ENCODE data around the gene RGS10. TPM values are rescaled to one million over a fixed set of nuclear protein-coding genes. Genes with fewer than 3 reads are reported as not detected.

RGS10 gene
- total RNA-seq, 4 donors from 2014 or later, result 31.4 to 41.6 (median 36.1) TPM

DNA sequence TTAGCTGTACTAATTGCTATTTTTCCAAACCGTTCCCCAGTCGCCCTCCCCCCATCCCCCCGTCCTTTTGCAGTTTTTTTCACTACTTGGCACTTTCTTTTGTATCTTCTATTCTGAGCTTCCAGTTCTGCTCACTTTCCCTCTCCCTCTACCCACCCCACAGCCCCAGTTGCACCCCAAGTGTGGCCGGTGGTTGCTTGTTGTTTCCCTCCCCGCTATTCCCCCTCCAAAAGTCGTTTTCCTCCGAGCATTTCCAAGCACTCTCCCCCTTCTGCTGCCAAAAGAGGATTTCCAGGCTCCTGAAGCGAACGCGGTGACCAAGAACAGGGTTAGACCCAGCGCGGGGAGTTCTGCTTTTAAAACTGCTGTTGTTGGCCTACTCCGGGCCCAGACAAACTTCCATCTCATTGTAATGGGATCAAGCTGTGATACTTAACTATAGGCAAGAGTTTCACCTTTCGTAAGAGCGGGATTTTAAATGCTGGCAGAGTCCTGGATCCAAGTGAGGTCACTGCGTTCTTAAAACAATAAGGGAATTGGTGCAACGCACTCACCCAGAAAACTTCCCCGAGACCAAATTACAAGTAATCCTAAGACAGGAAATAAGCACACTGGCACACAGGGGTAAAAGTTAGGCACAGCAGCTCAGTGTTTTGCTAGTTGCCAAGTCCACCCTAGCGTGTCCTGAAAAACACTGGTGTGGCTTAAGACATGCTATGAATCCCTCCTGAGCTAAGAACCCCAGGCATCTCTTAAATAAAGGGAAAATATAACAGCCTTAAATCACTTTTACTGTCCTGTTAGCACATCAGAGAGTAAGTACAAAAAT lies 1.5 kb upstream of the RGS10 start:
- no peak for TF ChIP-seq POLR2AphosphoS5 (IDR thresholded peaks at IDR 0.05)
- no peak for TF ChIP-seq EP300 (IDR thresholded peaks at IDR 0.05)
- TF ChIP-seq, protein P1, sequence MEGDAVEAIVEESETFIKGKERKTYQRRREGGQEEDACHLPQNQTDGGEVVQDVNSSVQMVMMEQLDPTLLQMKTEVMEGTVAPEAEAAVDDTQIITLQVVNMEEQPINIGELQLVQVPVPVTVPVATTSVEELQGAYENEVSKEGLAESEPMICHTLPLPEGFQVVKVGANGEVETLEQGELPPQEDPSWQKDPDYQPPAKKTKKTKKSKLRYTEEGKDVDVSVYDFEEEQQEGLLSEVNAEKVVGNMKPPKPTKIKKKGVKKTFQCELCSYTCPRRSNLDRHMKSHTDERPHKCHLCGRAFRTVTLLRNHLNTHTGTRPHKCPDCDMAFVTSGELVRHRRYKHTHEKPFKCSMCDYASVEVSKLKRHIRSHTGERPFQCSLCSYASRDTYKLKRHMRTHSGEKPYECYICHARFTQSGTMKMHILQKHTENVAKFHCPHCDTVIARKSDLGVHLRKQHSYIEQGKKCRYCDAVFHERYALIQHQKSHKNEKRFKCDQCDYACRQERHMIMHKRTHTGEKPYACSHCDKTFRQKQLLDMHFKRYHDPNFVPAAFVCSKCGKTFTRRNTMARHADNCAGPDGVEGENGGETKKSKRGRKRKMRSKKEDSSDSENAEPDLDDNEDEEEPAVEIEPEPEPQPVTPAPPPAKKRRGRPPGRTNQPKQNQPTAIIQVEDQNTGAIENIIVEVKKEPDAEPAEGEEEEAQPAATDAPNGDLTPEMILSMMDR (IDR thresholded peaks at IDR 0.05), result no peak
- TF ChIP-seq POLR2A (IDR thresholded peaks at IDR 0.05; ENCODE audit: low read depth), result no peak
- Histone ChIP-seq H3K4me3 (peak overlapping the region; percentile 80 to 88 (median 80)), H3K9me3 (no peaks in the 10 kb centered on the region), H3K27ac (replicated peaks in 1 of 4) (peak overlapping the region; percentile 77 to 88 (median 81)), H3K36me3 (no peaks in the 10 kb centered on the region), H3K4me1 (peaks cover 13 to 59% (median 55%) of the 10 kb centered on the region in 4 donors), H3K27me3 (peaks cover 0 to 3% (median 0%) of the 10 kb centered on the region in 4 donors)
- DNase-seq (ENCODE audit: extremely low spot score), result no peak
- WGBS, result 50% methylated on average over 19 of the region's 19 CpGs
- intact Hi-C loops (cut with DNase I), result no loop called here

DNA sequence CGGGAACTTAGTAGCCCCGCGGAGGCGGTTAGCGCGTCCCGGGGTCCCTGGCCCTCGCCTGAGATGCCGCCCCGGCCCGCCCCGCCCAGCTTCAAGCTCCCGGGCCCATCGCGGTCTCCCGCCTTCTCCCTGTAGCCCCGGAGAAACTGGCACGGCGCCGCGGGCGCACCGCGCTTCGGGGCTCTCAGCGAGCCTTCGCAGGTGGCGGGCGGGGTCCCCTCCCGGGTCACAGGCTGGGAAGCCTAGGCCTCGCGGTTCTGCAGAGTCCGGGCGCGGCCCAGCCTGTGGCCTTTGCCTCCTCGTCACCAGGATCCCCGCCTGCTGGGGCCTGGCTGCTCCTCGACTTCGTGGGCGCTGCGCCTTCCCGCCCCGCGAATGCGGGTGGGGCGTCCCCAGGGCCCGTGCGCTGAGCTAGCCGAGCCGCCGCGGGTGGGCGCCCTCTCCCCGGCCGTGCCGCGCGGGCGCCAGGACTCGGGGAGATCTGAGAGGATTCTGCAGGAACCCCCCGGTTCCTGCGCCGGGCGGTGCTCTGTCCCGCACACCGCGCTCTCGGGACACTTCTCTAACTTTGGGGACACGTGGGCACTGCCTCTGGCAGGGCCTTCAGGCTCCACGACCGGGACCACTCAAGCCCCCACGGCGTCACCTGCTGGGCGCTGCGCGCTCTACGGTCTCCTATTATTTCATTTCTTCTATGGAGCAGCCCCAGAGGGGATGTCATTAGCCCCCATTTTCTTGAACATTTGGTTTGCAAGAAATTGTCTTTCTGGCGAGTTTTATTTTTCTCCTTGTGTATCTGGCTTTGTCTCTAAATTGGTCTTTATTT lies 682 bp upstream of the RGS10 start:
- no peak for TF ChIP-seq POLR2AphosphoS5 (IDR thresholded peaks at IDR 0.05)
- TF ChIP-seq, protein P1 (IDR thresholded peaks at IDR 0.05), result peak; percentile 51 to 64 (median 53)
- H3K27me3 ChIP-seq, result peaks cover 0 to 3% (median 0%) of the 10 kb centered on the region in 4 donors
- H3K9me3 ChIP-seq, result no peaks in the 10 kb centered on the region
- peak overlapping the region; percentile 77 to 88 (median 81) for H3K27ac ChIP-seq (replicated peaks in 1 of 4)
- H3K4me1 ChIP-seq, result peaks cover 13 to 67% (median 64%) of the 10 kb centered on the region in 4 donors
- H3K4me3 ChIP-seq, result peak overlapping the region; percentile 80 to 88 (median 80)
- under 1% methylated on average over 10 of the region's 78 CpGs for WGBS
- no peak for DNase-seq (ENCODE audit: extremely low spot score)
- H3K36me3 ChIP-seq, result no peaks in the 10 kb centered on the region
- intact Hi-C loops (cut with DNase I), result no loop called here

DNA sequence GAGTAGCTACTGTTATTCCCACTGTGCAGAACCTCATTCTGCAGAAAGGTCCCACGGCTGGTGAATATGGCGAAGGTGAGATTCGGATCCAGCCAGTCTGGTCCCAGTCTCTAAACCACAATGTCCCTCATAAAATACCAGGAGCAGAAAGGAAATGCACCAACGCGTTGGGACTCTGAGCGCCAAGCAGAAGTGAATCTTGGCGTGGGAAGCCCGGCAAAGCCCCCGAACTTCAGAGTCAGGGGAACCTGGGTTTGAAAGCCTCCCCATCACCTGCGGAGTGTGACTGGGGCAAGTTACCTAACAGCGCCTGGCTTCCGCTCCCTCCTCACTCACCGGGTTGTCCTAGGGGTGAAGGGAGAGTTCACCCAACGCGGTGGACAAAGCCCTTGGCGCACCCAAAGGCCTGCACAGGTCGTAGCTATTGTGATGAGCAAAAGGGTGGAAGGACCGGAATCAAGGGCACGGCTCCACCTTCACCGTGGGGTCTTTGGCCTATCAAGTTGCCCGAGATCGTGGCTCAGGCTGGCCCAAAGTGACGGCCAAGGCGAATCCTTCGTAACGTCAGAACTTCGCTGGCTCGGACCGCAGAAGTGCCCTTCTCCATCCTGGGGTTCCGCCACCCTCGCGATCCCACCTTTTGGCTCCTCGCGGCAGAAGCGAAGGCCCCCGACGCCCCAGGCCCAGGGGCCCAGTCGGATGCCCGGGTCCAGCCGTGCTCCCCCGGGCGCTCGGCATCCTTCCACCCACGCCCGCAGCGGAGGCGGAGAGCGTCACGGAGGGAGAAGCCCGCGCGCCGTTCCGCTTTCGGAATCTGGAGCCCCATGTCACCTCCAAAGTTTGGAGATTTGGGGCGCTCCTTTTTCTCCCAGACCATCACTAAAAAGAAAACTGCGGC lies 811 bp downstream of the RGS10 start:
- intact Hi-C loops (cut with DNase I), result no loop called here
- TF ChIP-seq, protein P1 (IDR thresholded peaks at IDR 0.05), result no peak
- 44% methylated on average over 11 of the region's 57 CpGs for WGBS
- Histone ChIP-seq H3K27me3 (no peaks in the 10 kb centered on the region), H3K4me3 (peak overlapping the region; percentile 80 to 88 (median 80)), H3K4me1 (peaks cover 13 to 80% (median 78%) of the 10 kb centered on the region in 4 donors), H3K9me3 (no peaks in the 10 kb centered on the region), H3K27ac (replicated peaks in 1 of 4) (peak overlapping the region; percentile 77 to 88 (median 81)), H3K36me3 (no peaks in the 10 kb centered on the region)
- no peak for DNase-seq (ENCODE audit: extremely low spot score)

DNA sequence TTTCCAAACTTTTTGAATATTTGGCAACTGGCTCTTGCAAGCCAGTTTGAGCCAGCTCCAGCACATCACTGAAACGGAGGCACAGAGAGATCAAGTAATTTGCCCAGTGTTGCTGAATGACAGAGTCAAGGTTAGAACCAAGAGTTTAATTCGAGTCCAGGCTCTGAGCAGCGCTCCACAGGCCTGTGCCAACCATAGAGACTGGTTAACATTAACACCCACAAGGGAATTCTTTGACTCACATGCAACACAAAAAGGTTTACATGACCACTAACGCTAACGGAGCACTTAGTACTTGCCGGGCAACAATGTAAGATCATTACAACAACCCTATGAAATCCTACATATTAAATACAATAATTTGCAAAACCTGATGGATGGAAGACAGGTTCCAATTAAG lies 1.5 kb downstream of the RGS10 start:
- H3K27ac ChIP-seq (replicated peaks in 1 of 4), result peak overlapping the region; percentile 77 to 88 (median 81)

More for the DNA sequence above, 1.5 kb downstream of the RGS10 start:
- Histone ChIP-seq H3K4me3 (peak overlapping the region; percentile 80 to 88 (median 80)), H3K4me1 (peaks cover 13 to 84% (median 83%) of the 10 kb centered on the region in 4 donors), H3K9me3 (no peaks in the 10 kb centered on the region), H3K27me3 (no peaks in the 10 kb centered on the region), H3K36me3 (no peaks in the 10 kb centered on the region)
- no peak for DNase-seq (ENCODE audit: extremely low spot score)
- TF ChIP-seq EP300 (IDR thresholded peaks at IDR 0.05), result no peak
- no peak for TF ChIP-seq POLR2A (IDR thresholded peaks at IDR 0.05; ENCODE audit: low read depth)
- TF ChIP-seq, protein P1 (IDR thresholded peaks at IDR 0.05), result no peak
- no peak for TF ChIP-seq POLR2AphosphoS5 (IDR thresholded peaks at IDR 0.05)
- intact Hi-C loops (cut with DNase I), result no loop called here
- WGBS, result 43% methylated on average over 6 of the region's 6 CpGs

Data from esophagus muscularis mucosa (tissue), 4 donors.